GM21529 (cell line): ENCODE results near the gene ZNF571.

Experiments used
- ATAC-seq: cut with Tn5 transposase; IDR thresholded peaks from one replicate; pipeline ENCODE4 v1.9.1; 2021; ENCODE audit not compliant: unreplicated experiment

ZNF571 gene

GRCh38 chr19:37594304-37594981 is at the start of gene ZNF571, which contains the start of gene ZNF540:
Gene ZNF571, minus strand, starts transcription at chr19:37594792. Its CDS starts 8,116 bp downstream, at chr19:37586676.
Gene ZNF540, plus strand, starts transcription at chr19:37594876. Its CDS starts 3,572 bp downstream, at chr19:37598448.
- ATAC-seq = peak; percentile 96

GRCh38 chr19:37635076-37636056 is 40.8 kb upstream of the ZNF571 start:
- ATAC-seq = no peak

- peak; percentile 43 for ATAC-seq
Measured at GRCh38 chr19:37594982-37595382, 390 bp upstream of the ZNF571 start.

- ATAC-seq = no peak
Measured at GRCh38 chr19:37593996-37594303, 642 bp downstream of the ZNF571 start.

DNA sequence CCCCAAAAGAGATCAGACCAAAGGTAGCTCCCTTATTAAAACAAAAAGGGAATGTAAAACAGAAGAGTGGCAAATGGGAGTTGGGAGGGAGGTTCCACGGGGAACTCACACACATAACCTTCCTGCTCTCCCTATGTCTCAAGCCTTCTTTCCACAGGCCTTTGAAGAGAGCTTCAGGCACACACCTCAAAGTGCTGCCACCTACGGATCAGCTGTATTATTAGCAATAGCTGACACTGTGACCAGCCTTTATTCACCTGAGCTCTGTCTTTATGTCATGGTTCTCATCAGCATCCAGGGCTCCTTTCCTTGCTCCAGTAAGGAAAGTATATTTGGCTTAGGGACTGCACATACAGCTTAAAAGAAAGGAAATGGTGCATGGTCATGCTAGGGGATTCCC is 11.3 kb downstream of the ZNF571 start:
- no peak for ATAC-seq

DNA sequence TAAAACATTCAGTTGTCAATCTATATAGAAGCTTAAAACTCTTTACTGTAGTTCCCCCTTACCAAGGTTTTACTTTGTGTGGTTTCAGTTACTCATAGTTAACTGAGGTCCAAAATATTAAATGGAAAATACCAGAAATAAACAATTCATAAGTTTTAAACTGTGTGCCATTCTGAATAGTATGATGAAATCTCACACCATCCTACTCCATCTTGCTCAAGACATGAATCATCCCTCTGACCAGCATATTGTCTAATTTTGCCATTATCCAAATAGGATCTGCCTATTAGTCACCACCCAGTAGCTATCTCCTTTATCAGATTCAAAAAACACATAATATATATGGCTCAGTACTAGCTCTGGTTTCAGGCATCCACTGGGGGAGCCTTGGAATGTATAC is 22.4 kb downstream of the ZNF571 start:
- no peak for ATAC-seq

DNA sequence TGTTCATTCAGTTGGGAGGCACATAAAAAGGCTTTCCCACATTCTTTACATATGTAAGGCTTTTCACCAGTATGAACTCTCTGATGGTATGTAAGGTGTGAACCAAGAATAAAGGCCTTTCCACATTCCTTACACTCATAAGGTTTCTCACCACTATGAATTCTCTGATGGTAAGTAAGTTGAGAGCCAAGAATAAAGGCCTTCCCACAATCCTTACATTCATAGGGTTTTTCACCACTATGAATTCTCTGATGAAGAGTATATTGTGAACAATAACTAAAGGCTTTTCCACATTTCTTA is 29.3 kb downstream of the ZNF571 start:
- ATAC-seq = no peak

DNA sequence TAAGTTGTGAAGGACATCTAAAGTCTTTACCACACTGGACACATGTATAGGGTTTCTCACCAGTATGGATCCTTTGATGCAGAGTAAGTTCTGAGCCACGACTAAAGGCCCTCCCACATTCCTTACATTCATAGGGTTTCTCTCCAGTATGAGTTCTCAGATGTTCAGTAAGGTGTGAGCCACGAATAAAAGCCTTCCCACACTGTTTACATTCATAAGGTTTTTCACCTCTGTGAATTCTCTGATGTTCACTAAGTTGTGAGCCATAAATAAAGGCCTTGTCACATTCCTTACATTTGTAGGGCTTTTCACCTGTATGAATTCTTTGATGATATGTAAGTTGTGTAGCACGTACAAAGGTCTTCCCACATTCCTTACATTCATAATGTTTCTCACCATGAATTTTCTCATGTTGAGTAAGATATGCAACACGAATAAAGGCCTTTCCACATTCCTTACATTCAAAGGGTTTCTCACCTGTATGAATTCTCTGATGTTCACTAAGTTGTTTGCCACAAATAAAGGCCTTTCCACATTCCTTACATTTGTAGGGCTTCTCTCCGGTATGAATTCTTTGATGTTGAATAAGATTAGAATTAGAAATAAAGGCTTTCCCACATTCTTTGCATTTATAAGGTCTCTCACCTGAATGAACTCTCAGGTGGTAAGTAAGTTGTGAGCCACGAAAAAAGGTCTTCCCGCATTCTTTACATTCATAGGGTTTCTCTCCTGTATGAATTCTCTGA is 29.8 kb downstream of the ZNF571 start:
- no peak for ATAC-seq

DNA sequence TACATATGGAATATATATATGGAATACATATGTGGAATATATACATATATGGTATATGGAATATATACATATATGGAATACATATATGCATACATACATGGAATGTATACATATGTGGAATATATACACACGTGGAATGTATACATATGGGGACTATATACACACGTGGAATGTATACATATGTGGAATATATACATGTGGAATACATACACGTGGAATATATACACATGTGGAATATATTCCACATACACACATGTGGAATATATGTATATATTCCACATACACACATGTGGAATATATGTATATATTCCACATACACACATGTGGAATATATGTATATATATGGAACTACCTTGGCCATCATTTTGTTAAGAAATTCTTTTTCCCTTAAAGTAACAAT is 31.1 kb downstream of the ZNF571 start:
- no peak for ATAC-seq

DNA sequence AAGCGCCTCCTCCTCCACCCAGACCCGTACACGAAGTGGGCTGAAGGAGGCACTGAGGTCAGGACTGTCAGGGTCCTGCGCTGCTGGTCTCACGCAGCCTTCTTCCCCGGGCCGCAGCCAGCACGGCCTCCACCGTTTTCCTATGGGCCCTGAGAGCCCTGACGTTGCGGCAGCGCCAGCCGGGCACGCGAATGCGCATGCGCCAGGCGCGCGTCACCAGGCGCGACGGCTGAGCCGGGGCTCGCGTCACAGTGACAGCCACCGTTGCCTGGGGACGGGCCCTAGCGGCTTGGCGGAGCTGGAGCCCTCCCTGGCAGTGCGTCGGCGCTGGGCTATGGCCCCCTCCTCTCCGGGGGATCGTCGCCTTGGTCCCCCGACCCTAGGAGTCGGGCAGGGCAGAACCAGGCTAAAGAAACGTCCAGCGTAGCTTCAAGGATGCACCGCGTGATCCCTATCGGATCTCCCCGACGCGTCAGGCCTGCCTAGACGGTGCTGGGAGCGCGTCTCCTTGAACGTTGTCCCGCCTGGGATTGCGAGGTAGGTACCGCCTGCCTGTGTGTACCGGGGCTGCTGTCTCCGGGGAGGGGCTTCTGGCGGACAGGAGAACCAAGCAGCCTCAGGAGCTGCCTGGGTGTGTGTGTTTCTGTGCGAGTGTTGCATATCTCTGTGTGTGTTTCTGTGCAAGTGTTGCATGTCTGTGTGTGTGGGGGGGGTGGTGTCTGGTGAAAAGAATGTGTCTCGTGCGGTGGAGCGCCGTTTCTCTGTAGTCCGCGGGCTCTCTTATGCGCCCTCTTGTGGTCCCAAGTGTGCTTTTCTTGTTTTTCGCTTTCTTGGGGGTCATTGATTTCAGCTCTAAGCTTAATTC is 43.2 kb downstream of the ZNF571 start:
- no peak for ATAC-seq

DNA sequence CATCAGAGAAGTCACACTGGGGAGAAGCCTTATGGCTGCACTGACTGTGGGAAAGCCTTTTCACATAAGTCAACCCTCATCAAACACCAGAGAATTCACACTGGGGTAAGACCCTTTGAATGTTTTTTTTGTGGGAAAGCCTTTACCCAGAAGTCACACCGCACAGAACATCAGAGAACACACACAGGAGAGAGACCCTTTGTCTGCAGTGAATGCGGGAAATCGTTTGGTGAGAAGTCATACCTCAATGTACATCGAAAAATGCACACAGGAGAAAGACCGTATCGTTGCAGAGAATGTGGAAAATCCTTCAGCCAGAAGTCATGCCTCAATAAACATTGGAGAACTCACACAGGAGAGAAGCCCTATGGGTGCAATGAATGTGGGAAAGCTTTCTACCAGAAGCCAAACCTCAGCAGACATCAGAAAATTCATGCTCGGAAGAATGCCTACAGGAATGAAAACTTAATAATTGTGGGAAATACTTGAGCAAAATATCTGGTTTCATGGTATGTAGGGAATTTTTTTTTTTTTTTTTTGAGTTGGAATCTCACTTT is 57.1 kb downstream of the ZNF571 start:
- no peak for ATAC-seq

DNA sequence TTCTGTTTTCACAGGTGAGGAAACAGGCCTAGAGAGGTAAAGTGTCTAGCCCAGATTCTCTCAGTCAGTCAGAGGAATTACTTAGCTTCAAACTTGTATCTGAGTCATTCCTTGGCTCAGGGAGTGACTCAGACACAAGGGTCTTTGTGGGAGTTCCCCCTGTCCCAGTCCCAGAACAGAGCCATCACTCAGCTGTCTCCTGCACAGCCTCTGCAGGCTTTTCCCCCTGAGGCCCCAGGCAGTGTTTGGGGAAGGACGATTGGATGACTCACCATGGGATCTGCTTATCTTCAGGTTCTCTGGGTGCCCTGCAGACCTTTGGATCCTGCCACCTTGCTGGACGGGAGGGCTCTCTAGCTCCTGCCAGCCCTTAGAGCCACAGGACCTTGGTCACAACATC is 74.7 kb downstream of the ZNF571 start:
- no peak for ATAC-seq
